SKM-1 treated with dmso at 0.1 percent for 144 hours (cell line): ENCODE results near the gene MID1.

ENCODE experiments used
- DNase-seq: peaks from one replicate; lab custom pipeline; 2025; ENCODE audit not compliant: unreplicated experiment; lab: John Stamatoyannopoulos, UW

The MID1 gene

DNA sequence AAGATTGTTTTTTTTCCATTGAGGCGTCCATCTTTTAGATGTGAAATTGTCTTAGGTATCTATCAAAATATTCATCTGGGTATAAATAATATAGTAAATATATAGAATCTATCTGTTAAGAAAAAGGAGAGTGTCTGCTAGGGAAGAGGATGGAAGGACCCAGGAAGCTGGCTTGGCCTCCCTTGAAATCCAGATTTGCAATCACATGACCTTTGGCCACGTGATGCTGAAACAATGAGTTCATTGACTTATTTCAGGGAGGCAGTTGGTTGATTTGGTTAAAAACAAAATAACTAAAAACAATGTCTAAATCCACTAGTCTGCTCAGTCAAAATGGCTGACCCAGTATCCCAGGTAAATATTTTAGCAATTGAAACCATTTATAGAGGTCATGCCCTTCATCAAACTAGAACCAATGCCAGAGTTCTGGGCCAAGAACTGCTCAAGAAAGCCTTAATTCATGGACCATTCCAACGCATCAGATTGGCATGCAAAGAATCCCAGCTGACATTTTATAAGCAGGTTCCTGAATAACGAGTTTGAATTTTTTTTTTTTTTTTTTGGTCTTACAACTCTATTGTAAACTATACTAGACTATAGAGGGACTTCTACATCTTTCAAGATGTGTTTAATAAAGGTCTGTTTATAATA lies 172.7 kb downstream of the MID1 start:
- DNase-seq: no peak

GRCh38 chrX:10444204-10444603 lies 176.2 kb downstream of the MID1 start:
- DNase-seq: no peak

DNA sequence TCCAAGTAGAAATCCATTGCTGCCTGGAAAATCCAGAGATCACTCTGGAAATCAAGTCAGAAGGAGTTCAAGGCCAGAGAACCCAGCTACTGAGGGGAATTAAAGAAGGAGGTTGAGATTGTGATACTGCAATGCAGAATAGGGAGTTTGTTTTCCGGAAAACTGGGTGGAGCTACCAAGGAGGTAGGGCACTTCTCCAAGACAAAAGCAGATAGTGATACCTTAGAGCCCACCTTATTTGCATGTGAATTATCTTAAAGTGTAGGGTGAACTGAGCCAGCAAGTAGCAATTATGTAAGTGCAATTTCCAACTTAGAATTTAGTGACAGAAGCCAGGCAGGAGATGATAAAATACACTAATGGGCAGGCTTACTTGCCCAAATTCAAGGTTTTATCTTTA lies 178.9 kb downstream of the MID1 start:
- no peak for DNase-seq

DNA sequence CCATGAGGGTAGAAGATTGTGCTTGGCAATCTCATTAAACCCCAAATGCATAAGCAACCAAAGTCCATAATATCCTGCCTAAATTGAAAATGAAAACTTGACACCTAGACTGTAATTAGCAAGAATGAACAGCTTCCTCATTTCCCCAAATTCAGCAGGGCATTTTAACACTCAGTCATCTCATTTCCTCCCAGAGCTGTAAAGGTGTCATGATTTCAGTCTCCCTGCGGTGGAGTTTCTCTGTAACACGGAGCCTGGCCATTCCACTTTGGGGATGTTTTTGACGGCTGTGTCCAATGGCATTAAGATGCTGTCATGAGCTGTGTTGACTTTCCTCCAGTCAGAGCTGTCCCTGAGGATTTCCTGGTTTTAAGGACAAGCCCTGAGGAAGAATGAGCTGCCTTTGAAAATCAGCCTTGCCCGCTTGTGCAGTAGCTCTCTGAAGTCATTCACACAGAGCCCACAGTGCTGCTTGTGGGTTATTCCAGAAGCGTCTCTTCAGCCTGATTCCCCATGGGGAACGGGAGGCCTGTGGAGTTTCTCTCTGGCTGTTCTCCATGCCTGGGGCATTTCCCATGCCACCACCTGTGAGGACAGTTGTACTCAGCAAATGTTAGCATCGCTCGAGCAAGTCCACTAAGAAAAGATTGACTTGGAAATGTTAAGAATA lies 187.0 kb downstream of the MID1 start:
- DNase-seq: no peak

GRCh38 chrX:10429908-10430307 lies 190.5 kb downstream of the MID1 start:
- DNase-seq: no peak

DNA sequence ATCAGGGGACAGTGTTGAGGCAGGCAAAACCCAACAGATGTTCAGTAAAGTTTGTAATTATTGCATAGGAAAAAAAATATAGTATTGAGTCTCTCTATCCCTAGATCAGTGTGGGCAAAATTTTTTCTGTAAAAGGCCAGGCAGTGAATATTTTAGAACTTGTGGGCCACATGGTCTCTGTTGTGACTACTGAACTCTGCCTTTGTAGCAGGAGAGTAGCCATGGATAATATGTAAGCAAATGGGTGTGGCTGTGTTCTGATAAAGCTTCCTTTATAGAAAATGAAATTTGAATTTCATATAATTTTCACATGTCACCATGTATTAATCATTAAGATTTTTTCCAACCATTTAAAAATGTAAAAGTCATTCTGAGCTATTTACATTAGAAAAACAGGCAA lies 193.1 kb downstream of the MID1 start:
- no peak for DNase-seq

- DNase-seq: no peak
Observed at GRCh38 chrX:10423716-10424115, 196.7 kb downstream of the MID1 start.

DNA sequence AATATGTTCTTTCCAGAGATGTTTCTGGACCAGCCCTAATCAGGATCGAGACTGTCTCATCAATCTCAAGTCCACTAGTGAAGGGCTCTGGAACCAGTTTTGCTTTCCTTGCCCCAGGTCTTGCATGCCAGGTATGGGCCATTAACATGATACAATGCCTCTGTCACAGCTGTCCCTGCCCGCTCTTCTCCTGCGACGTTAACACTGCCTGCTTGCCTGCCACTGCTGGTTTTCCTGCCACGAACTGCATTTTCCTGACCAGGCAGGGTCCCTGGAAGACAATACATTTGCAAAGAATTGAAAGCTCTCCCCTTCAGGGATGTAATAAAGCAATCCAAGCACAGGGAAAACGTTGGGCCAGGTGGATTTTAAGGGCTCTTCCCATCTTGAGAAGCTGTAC lies 200.3 kb downstream of the MID1 start:
- no peak for DNase-seq

DNA sequence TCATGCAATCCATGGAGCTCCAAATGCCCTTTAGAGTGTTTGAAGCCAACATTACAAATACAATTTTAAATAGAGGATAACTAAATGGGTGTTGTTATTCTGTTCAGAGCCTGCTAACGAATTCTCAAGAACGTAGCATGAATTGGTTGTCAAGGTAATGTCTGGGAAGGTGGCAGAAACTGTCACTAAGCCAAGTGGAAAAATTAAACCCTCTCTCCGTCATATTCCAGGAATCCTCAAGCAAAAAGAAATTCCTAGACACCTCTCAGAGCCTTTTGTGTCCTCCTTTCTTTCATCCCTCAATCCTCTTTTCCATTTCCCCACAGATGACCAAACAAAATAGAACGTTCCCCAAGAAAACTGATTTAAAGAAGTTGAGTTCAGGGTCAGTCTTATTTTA lies 204.0 kb downstream of the MID1 start:
- no peak for DNase-seq

DNA sequence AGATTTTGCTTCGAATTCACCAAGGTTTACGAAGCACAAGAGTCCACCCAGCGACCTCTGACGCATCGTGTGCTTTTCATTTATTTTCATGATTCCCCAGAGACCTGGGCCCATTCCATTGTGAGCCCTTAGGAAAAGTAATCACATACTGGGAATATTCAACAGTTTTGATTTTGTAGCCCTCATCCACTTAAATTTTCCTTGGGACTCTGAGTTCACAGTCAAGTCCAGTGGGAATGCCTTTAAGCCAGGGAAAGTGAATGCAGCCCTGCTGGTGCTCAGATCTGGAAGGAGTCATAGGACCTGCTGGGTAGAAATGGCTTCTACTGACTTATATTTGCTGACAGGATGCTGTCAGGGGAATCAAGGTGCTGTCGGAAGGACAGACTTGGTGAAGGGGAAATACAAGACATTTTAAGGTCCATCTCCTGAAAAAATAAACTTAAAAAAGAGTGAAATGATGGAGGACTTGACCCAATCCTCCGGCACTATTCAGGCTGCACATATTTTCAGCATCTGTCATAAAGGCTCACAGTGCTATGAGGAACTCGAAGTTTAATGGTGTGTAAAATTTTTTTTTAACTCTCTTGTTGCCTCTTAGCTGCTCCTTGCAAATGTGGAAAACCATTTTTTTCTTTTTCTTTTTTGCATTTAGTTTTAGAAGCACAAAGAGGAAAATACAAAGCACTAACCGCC lies 204.9 kb downstream of the MID1 start:
- DNase-seq: no peak

GRCh38 chrX:10414862-10415261 lies 205.5 kb downstream of the MID1 start:
- no peak for DNase-seq

- no peak for DNase-seq
Observed at GRCh38 chrX:10414156-10414824, 206.1 kb downstream of the MID1 start.

DNA sequence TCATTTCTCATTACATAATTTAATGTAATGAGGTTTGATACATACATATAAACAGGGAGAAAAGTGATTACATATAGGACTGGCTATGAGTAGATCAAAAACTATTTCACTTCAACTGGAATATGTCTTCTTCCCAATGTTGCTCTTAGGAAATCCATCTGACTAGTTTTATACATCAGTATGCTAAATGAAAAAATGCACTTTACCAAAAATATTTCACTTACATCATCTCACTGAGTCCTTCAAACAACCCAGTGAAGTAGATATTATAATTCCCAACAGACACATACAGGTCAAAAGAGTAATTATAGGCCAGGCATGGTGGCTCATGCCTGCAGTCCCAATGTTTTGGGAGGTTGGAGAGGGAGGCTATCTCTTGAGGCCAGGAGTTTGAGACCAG lies 215.9 kb downstream of the MID1 start:
- DNase-seq: no peak

- DNase-seq: no peak
Observed at GRCh38 chrX:10401239-10401638, 219.1 kb downstream of the MID1 start.

DNA sequence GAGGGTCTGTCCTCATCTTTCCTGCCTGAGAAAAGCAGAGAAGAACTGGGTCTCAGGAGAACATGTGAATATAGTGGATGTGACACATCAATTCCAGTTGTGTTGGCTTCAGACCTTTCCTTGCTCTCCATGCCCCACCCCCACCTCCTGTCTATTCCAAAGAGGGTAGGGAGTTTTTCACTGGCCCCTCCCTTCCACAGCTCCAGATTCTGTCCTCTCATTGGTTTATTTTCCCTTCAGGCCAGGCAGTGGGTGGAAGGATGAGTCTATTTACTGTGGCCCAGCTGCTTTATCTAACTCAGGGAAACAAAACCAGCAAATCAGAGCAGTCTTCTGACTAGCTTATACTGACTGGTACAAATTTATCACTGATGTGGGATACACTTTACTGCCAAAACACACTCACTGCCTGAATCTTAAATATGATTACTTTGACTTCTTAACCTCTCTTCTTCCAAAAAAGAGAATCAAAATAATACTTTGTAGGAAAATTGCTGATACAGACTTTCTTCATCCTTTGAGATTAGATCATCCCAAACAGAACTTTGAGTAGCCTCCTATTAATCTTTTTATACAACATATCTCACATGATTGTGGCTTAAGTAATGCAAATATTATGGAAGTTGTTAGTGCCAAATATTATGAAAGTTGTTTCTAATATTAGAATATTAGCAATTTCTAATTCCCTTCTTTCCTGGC lies 221.2 kb downstream of the MID1 start:
- no peak for DNase-seq

DNA sequence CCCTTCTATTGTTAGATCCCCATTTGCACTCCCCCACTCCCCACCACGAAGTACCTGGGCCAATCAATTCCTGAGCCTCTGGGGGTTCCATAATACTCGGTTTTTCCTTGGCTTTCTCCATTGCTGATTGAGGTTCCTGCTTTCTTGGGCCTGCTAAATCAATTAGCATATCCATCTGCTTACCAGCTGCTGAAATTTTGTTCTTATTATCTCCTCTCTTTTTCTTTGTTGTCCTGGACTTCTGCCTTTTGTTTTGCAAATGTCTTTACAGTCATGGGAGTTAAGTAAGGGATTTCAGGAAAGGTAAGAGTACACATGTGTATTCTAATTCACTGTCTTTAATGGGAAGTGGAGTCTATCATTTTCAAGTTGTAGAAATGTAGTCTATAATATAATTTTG lies 222.2 kb downstream of the MID1 start:
- DNase-seq: no peak

DNA sequence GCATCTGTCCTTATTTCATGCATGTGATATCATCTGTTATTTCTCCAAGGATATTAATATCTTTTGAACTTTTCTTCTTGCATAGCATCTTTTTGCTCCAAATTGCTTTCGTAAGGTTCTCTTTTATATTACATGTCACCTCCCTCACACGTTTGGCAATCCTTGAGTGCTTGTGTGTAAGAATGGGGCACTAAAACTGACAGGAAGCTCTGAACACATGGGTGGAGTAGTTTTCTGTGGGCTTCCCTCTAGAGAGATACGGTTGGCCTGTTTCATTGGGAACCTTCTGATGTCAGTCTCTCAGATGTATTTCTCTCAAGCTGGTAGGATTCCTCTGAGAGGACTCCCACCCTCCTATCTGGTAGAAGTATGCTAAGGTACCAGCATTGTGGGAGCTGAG lies 223.0 kb downstream of the MID1 start:
- peak; percentile 0 for DNase-seq

GRCh38 chrX:10395643-10396042 lies 224.7 kb downstream of the MID1 start:
- peak; percentile 58 for DNase-seq
